ENCODE data around the gene CCL15. TPM values are rescaled to one million over a fixed set of nuclear protein-coding genes. Genes with fewer than 3 reads are reported as not detected.

Gene CCL15
- total RNA-seq, 1 donor from 2014 or later = not detected

DNA sequence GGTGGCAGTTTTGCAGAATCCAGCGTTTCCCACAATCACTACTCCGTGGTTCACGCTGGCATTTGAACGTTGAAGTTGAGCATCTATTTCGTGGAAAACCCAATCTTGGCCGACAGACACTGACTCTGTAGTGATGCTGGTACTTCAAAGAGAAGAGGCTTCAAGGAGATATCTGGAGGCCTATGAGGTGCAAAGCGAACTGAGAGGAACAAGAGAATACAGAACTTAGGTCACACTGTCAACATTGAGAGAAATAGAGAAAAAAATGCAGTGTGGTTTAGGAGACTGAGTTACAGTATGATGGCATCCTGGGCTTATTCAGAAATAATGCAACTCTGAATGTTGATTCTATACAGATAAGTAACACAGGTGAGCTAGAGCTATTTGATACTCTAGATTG is 36.1 kb downstream of the CCL15 start:
- H3K27me3 Mint-ChIP-seq = no peaks in the 10 kb centered on the region
- no peak overlapping the region for H3K4me3 Mint-ChIP-seq (ENCODE audit: low read depth)
- DNase-seq (ENCODE audit: low spot score, unreplicated experiment) = no peak
- no peaks in the 10 kb centered on the region for H3K9me3 Mint-ChIP-seq (ENCODE audit: low read depth)
- H3K27ac Mint-ChIP-seq = no peak overlapping the region
- H3K36me3 Mint-ChIP-seq (ENCODE audit: insufficient read depth) = no peaks in the 10 kb centered on the region
- H3K4me1 Mint-ChIP-seq (ENCODE audit: low read depth) = peaks cover 14% of the 10 kb centered on the region
- TF ChIP-seq, protein P1, sequence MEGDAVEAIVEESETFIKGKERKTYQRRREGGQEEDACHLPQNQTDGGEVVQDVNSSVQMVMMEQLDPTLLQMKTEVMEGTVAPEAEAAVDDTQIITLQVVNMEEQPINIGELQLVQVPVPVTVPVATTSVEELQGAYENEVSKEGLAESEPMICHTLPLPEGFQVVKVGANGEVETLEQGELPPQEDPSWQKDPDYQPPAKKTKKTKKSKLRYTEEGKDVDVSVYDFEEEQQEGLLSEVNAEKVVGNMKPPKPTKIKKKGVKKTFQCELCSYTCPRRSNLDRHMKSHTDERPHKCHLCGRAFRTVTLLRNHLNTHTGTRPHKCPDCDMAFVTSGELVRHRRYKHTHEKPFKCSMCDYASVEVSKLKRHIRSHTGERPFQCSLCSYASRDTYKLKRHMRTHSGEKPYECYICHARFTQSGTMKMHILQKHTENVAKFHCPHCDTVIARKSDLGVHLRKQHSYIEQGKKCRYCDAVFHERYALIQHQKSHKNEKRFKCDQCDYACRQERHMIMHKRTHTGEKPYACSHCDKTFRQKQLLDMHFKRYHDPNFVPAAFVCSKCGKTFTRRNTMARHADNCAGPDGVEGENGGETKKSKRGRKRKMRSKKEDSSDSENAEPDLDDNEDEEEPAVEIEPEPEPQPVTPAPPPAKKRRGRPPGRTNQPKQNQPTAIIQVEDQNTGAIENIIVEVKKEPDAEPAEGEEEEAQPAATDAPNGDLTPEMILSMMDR (IDR thresholded peaks at IDR 0.05; ENCODE audit: unreplicated experiment) = no peak

DNA sequence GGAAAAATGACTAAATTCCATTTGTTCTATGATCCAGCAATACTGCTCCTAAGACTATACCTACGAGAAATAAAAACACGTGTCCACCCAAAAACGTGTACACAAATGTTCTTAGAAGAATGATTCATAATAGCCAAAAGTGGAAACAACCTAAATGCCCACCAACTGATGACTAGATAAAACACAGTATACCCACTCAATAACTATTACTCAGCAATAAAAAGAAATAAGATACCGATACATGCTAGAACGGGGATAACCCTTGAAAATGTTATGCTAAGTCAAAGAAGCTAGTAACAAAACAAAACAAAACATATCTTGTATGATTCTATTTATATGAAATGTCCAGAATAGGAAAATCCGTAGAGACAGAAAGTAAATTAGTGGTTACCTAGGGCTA is 37.7 kb downstream of the CCL15 start:
- Mint-ChIP-seq H3K27ac (no peak overlapping the region), H3K36me3 (ENCODE audit: insufficient read depth) (no peaks in the 10 kb centered on the region), H3K4me1 (ENCODE audit: low read depth) (peaks cover 5% of the 10 kb centered on the region), H3K27me3 (no peaks in the 10 kb centered on the region), H3K4me3 (ENCODE audit: low read depth) (no peak overlapping the region), H3K9me3 (ENCODE audit: low read depth) (no peaks in the 10 kb centered on the region)
- no peak for DNase-seq (ENCODE audit: low spot score, unreplicated experiment)
- TF ChIP-seq, protein P1 (IDR thresholded peaks at IDR 0.05; ENCODE audit: unreplicated experiment) = no peak

DNA sequence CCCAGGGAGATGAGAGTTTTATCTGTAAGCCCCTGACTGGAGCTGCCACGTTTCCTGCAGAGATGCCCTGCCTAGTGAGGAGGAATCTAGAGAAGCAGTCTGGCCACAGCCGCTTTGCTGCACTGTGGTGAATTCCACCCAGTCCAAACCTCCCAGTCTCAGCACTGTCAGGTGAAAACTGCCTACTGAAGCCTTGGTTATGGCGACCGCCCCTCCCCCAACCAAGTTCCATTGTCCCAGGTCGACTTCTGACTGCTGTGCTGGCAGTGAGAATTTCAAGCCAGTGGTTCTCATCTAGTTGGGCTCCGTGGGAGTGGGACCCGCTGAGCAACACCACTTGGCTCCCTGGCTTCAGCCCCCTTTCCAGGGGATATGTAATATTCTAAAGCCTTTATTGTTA is 47.6 kb downstream of the CCL15 start:
- Mint-ChIP-seq H3K4me3 (ENCODE audit: low read depth) (no peak overlapping the region), H3K27ac (no peak overlapping the region), H3K27me3 (peaks cover 4% of the 10 kb centered on the region), H3K9me3 (ENCODE audit: low read depth) (no peaks in the 10 kb centered on the region), H3K36me3 (ENCODE audit: insufficient read depth) (no peaks in the 10 kb centered on the region), H3K4me1 (ENCODE audit: low read depth) (peaks cover 12% of the 10 kb centered on the region)
- DNase-seq (ENCODE audit: low spot score, unreplicated experiment) = no peak
- TF ChIP-seq, protein P1 (IDR thresholded peaks at IDR 0.05; ENCODE audit: unreplicated experiment) = no peak

DNA sequence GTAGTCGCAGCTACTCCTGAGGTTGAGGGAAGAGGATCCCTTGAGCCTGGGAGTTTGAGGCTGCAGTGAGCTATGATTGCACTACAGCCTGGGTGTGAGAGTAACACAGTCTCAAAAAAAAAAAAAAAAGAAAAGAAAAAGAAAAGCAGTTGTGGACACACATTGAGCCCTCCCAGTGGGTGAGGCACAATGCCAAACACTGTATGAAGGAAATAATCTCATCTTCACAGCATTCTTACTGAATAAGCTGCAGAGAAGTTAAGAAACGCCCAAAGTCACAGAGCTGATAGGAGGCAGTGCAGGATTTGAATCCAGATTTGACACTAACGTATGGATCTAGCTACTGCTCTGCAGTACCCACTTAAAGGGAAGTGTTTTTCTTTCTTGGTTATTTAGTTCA is 52.0 kb downstream of the CCL15 start:
- Mint-ChIP-seq H3K27ac (no peak overlapping the region), H3K9me3 (ENCODE audit: low read depth) (no peaks in the 10 kb centered on the region), H3K36me3 (ENCODE audit: insufficient read depth) (no peaks in the 10 kb centered on the region), H3K27me3 (peaks cover 4% of the 10 kb centered on the region), H3K4me3 (ENCODE audit: low read depth) (no peak overlapping the region), H3K4me1 (ENCODE audit: low read depth) (peaks cover 13% of the 10 kb centered on the region)
- TF ChIP-seq, protein P1 (IDR thresholded peaks at IDR 0.05; ENCODE audit: unreplicated experiment) = no peak
- DNase-seq (ENCODE audit: low spot score, unreplicated experiment) = no peak

DNA sequence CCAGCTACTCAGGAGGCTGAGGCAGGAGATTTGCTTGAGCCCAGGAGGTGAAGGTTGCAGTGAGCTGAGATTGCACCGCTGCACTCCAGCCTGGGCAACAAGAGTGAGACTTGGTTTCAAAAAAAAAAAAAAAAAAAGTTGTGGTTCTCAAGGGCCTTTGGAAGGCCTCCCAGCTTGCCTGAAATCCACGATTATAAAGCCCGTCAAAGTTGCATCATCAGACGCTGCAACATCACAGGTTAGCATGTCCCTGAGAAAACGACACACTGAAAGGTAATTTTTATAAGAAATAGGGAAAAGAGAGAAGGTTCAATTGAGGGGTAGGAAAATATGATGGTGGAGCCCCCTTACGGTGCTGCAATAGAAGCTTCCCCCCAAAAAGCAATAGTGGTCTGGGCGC is 53.3 kb downstream of the CCL15 start:
- Mint-ChIP-seq H3K4me1 (ENCODE audit: low read depth) (peaks cover 19% of the 10 kb centered on the region), H3K4me3 (ENCODE audit: low read depth) (no peak overlapping the region), H3K27ac (no peak overlapping the region), H3K27me3 (peaks cover 3% of the 10 kb centered on the region), H3K36me3 (ENCODE audit: insufficient read depth) (no peaks in the 10 kb centered on the region), H3K9me3 (ENCODE audit: low read depth) (no peaks in the 10 kb centered on the region)
- TF ChIP-seq, protein P1 (IDR thresholded peaks at IDR 0.05; ENCODE audit: unreplicated experiment) = no peak
- DNase-seq (ENCODE audit: low spot score, unreplicated experiment) = no peak

Other genes starting within 250 kb of the CCL15 start
- 0.10 and 0.11 TPM in 2 replicates for gene GAS2L2, start 248.3 kb downstream of the CCL15 start, total RNA-seq
- gene C17orf50, start 240.7 kb downstream of the CCL15 start, total RNA-seq = not detected in 2 replicates
- gene MMP28, start 205.9 kb downstream of the CCL15 start, total RNA-seq = 0.53 TPM in 1 of 2 replicates, not detected in the other
- gene TAF15, start 192.1 kb downstream of the CCL15 start, total RNA-seq = 282 and 287 TPM in 2 replicates
- not detected in 2 replicates for gene HEATR9, start 132.7 kb downstream of the CCL15 start, total RNA-seq
- gene CCL5, start 121.2 kb downstream of the CCL15 start, total RNA-seq = not detected in 2 replicates
- gene RDM1, start 70.8 kb downstream of the CCL15 start, total RNA-seq = 4.2 and 4.8 TPM in 2 replicates
- not detected in 2 replicates for gene LYZL6, start 57.8 kb downstream of the CCL15 start, total RNA-seq
- gene CCL16, start 20.1 kb downstream of the CCL15 start, total RNA-seq = not detected in 2 replicates
- gene CCL14, start 14.8 kb downstream of the CCL15 start, total RNA-seq = not detected in 2 replicates
- not detected in 2 replicates for gene CCL23, start 16.4 kb upstream of the CCL15 start, total RNA-seq
- not detected in 2 replicates for gene CCL18, start 62.7 kb upstream of the CCL15 start, total RNA-seq
- not detected in 2 replicates for gene CCL3, start 88.6 kb upstream of the CCL15 start, total RNA-seq
- gene CCL4, start 102.3 kb upstream of the CCL15 start, total RNA-seq = not detected in 2 replicates
- 27.1 and 30.1 TPM in 2 replicates for gene TBC1D3B, start 175.1 kb upstream of the CCL15 start, total RNA-seq
- 0.82 and 1.7 TPM in 2 replicates for gene CCL3L1, start 195.2 kb upstream of the CCL15 start, total RNA-seq
- not detected in 2 replicates for gene CCL4L2, start 209.5 kb upstream of the CCL15 start, total RNA-seq